ENCODE measurements around the gene LRRC46. TPM values are rescaled to one million over a fixed set of nuclear protein-coding genes. Genes with fewer than 3 reads are reported as not detected.

Gene LRRC46
- total RNA-seq, 1 donor from 2014 or later: 1.1 TPM

- no peak overlapping the region for H3K27ac ChIP-seq
- no peak overlapping the region for H3K4me3 ChIP-seq
- H3K4me1 ChIP-seq: peaks cover under 1% of the 10 kb centered on the region
- no peaks in the 10 kb centered on the region for H3K9me3 ChIP-seq
- intact Hi-C loops (cut with DNase I): no loop called here
- peak; percentile 54 for DNase-seq
- no peak for TF ChIP-seq CTCF (IDR thresholded peaks at IDR 0.05)
- no peaks in the 10 kb centered on the region for H3K27me3 ChIP-seq
- H3K36me3 ChIP-seq: peaks cover 59% of the 10 kb centered on the region
- ATAC-seq: no peak
Measured at GRCh38 chr17:47815106-47815918, 16.2 kb upstream of the LRRC46 start.

- TF ChIP-seq CTCF (IDR thresholded peaks at IDR 0.05): no peak
- Histone ChIP-seq H3K4me3 (no peak overlapping the region), H3K4me1 (peaks cover 9% of the 10 kb centered on the region), H3K27ac (no peak overlapping the region), H3K27me3 (no peaks in the 10 kb centered on the region), H3K9me3 (no peaks in the 10 kb centered on the region), H3K36me3 (peaks cover 59% of the 10 kb centered on the region)
- intact Hi-C loops (cut with DNase I): no loop called here
- ATAC-seq (no peak), DNase-seq (peak; percentile 57)
Measured at GRCh38 chr17:47816111-47816735, 15.2 kb upstream of the LRRC46 start.

DNA sequence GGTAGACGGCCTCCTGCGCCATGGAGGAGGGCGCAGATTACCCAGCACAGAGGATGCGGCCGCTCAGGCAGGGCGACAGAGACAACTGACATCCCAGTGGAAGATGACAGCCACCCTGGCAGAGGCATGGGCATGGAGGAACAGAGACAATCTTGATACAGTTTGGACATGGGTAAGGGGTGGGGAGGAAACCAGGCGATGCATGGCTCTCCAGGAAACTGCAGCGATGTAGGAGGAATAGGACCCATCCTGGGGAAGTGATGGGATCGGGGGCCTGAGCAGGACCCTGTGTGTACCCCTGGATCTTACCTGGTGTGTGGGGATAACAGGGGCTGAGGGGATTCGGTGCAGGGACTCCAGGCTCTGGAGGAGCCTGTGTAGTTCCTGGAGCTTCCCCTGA lies 14.5 kb upstream of the LRRC46 start:
- no peaks in the 10 kb centered on the region for H3K9me3 ChIP-seq
- no peak for TF ChIP-seq CTCF (IDR thresholded peaks at IDR 0.05)
- intact Hi-C loops (cut with DNase I): no loop called here
- no peaks in the 10 kb centered on the region for H3K27me3 ChIP-seq
- H3K4me1 ChIP-seq: peaks cover 12% of the 10 kb centered on the region
- no peak overlapping the region for H3K27ac ChIP-seq
- H3K36me3 ChIP-seq: peaks cover 59% of the 10 kb centered on the region
- no peak for ATAC-seq
- DNase-seq: peak; percentile 41
- H3K4me3 ChIP-seq: no peak overlapping the region

DNA sequence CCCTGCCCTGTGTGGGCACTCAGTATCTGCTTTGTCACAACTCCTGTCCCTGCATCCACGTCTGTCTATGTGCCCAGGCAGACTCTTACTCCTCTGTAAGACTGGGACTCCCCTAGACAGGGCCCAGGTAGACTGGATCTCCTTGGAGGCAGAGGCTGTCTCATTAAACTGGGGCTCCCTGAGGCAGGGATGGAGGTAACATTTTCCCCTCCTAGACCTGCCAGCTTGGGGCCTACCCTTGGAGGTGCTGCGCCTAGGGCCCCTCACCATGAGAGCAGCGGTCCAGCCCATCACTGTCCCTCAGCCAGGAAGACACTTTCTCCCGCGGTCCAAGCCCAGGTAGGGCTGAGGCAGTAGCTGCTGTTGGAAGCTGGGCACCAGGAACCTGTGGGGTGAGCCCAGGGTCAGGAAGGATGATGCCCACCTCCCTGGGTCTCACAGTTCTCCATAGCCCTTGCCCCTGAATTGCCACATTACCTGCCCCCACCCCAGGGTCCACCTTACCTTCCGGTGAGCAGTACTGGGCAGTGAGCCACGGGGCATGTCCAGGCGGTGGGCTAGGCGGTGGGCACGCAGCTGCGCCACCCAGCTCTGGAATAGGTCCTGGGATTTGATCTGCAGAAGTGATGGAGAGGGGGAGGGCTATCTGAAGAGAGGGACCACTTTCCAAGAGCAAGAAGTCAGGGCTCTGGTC lies 13.3 kb upstream of the LRRC46 start:
- H3K4me1 ChIP-seq: peaks cover 18% of the 10 kb centered on the region
- no peaks in the 10 kb centered on the region for H3K9me3 ChIP-seq
- no peak for TF ChIP-seq CTCF (IDR thresholded peaks at IDR 0.05)
- peak; percentile 48 for DNase-seq
- H3K4me3 ChIP-seq: no peak overlapping the region
- no peak overlapping the region for H3K27ac ChIP-seq
- intact Hi-C loops (cut with DNase I): no loop called here
- no peaks in the 10 kb centered on the region for H3K27me3 ChIP-seq
- ATAC-seq: no peak
- peaks cover 52% of the 10 kb centered on the region for H3K36me3 ChIP-seq

- no peak overlapping the region for H3K4me3 ChIP-seq
- H3K27ac ChIP-seq: no peak overlapping the region
- no peak for TF ChIP-seq CTCF (IDR thresholded peaks at IDR 0.05)
- intact Hi-C loops (cut with DNase I): no loop called here
- DNase-seq (no peak), ATAC-seq (no peak)
- peaks cover 55% of the 10 kb centered on the region for H3K36me3 ChIP-seq
- H3K9me3 ChIP-seq: no peaks in the 10 kb centered on the region
- H3K4me1 ChIP-seq: peaks cover 18% of the 10 kb centered on the region
- no peaks in the 10 kb centered on the region for H3K27me3 ChIP-seq
Measured at GRCh38 chr17:47819475-47819874, 12.0 kb upstream of the LRRC46 start.
